Measurements from ENCODE around the gene WFDC11.
A peak's percentile ranks its signal among the peaks of the same experiment; 100 is the strongest.
"Not testable (repeated sequence)": the region's sequence is repeated elsewhere in the genome, so short reads cannot be mapped to it uniquely, and the experiment has no call there.

WFDC11 gene

DNA sequence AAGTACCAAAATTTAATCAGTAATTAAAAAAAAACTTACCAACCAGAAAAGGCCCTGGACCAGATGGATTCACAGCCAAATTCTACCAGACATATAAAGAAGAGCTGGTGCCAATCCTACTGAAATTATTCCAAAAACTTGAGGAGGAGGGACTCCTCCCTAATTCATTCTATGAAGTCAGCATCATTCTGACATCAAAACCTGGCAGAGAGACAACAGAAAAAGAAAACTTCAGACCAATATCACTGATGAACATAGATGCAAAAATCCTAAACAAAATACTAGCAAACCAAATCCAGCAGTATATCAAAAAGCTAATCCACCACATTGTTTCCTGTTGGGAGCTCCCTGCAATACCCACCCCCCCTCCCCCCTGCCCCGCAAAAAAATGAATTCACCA, at the start of gene WFDC11:
WFDC11 (minus strand) TSS at position 101 of the 400 bp plus-strand sequence. CDS start 19,639 bp downstream, outside the sequence.
- FAIRE-seq = no peak

DNA sequence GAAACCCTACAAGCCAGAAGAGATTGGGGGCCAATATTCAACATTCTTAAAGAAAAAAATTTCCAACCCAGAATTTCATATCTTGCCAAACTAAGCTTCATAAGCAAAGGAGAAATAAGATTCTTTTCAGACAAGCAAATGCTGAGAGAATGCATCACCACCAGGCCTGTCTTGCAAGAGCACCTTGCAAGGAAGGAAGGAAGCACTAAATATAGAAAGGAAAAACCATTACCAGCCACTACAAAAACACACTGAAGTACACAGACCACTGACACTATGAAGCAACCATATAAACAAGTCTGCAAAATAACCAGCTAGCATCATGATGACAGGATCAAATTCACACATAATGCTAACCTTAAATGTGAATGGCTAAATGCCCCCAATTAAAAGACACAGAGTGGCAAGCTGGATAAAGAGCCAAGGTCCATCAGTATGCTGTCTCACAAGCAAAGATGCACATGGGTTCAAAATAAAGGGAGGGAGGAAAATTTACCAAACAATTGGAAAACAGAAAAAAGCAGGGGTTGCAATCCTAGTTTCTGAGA, 46.2 kb upstream of the WFDC11 start:
- FAIRE-seq = not testable (repeated sequence)

DNA sequence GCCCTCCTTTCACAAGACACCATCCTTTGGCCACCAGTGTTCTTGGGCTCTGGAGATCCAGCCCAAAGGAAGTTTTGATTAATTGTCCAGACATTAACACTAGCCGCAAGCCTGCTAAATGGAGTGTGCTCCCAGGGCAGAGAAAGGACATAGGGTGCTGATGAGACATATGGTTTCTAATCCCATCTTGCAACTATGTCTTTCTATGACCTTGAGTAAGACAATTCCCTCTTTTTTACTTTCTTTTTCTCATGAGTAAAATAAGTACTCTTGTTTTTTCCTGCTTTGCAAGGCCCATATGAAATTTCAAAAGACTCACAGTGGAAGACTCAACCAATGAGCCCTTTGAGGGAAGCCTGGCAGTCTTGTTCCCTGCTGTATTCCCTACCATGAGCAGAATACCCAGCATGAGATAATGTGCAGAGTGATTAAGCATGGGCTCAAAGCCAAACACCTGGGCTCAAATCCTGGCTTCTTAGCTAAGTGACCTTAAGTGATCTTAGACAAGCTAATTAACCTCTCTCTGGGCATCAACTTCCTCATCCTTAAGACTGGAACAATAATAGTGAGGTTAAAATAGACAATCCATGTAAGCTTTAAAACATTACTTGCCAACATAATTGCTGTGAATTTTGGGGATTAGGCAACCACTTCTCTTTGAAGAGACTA, 35.1 kb upstream of the WFDC11 start, which contains the start of gene WFDC10B:
WFDC10B (minus strand) TSS at position 51 of the 669 bp plus-strand sequence. CDS start 19,027 bp downstream, outside the sequence.
- no peak for FAIRE-seq

DNA sequence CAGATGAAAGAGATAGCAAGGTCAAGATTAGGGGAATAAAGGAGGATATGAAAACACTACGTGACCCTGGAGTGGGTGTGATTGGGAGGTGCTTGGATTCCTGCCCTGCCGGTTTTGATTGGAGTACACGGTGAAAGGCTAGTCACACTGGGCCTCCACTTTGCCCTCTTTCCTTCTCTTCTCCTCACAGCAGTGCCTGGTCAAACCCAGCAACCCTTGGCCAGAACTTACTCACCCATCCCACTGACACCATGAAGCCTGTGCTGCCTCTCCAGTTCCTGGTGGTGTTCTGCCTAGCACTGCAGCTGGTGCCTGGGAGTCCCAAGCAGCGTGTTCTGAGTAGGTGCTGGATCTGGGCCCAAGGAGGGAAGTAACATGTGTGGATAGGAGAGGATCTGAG, 31.8 kb upstream of the WFDC11 start, which contains the start of gene WFDC13:
WFDC13 (plus strand) TSS at position 166 of the 400 bp plus-strand sequence; CDS start at position 252, 86 bp downstream.
- no peak for FAIRE-seq

DNA sequence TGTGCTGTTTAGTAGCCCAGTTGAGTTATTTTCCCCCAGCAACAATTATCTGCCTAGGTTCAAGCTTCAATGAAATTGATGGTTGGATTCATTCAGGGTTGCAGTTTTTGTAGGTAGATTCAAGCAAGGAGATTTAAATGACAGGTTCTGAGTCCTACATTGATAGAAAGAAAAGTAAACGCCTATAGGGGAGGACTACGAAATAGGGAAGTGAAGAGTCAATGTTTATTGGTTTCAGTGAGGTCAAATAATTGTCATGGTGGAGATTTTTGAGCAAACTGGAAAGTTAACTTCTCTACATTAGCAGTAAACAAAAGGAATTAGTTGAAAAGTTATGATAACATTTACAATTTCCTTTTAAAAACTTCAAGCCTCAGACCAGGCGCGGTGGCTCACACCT, 31.1 kb upstream of the WFDC11 start:
- FAIRE-seq = no peak

DNA sequence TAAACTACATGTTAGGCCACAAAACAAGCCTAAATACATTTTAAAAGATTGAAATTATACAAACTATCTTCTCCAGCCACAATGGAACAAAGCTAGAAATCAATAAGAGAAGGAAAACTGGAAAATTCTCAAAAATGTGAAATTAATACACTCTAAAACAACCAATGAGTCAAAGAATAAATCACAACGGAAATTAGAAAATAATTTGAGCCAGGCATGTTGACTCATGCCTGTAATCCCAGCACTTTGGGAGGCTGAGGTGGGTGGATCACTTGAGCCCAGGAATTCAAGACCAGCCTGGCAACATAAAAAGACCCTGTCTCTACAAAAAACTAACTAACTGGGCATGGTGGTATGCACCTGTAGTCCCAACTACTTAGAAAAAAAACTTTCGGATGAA, 25.5 kb upstream of the WFDC11 start:
- no peak for FAIRE-seq

DNA sequence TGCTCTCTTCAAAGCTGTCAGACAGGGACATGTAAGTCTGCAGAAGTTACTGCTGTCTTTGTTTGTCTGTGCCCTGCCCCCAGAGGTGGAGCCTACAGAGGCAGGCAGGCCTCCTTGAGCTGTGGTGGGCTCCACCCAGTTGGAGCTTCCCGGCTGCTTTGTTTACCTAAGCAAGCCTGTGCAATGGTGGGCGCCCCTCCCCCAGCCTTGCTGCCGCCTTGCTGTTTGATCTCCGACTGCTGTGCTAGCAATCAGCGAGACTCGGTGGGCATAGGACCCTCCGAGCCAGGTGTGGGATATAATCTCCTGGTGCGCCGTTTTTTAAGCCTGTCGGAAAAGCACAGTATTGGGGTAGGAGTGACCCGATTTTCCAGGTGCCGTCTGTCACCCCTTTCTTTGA, 23.3 kb upstream of the WFDC11 start:
- not testable (repeated sequence) for FAIRE-seq

DNA sequence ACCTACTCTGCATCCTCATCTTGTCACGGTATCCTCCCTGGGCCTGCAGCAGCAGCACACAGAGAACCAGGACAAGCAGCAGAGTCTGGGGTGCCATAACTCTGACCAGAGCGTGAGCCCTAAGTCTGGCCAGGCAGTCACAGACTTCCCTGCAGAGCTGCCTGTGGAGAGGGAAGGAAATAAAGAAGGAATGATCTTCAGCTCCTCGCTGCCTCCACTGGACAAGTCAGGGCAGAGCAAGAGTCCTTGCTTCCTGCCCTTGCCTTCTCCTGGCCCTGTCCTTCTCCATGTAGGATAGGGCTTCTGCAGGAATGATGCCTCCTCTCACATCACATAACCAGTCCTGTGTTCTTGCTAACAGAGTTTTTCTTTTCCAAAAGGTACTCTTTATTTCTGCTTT, 15.9 kb upstream of the WFDC11 start:
- no peak for FAIRE-seq

DNA sequence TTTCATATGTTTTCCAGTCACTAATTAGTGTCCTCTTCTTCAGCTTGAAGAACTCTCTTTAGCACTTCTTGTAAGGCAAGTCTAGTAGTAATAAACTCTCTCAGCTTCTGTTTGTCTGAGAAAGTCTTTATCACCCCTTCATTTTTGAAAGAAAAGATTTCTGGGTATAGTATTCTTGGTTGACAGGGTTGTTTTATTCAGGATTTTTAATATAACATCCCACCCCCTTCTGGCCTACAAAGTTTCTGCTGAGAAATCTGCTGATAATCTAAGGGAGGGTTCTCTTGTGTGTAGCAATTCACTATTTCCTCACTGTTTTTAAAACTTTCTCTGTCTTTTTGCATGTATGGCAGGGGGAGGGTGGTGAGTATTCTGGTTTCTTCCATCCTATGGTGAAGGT, 9.6 kb upstream of the WFDC11 start:
- FAIRE-seq = no peak

DNA sequence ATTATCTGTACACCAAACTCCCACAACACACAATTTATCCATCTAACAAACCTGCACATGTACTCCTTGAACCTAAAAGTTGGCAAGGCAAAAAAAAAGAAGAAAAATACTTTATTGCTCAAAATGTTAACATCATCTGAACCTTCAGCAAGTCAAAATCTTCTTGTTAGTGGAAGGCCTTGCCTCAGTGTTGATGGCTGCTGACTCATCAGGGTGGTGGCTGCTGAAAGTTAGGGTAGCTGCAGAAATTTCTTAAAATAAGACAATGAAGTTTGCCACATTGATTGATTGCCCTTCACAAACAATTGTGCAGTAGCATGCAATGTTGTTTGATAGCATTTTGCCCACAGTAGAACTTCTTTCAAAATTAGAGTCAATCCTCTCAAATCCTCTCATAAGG, 2.7 kb upstream of the WFDC11 start:
- FAIRE-seq = no peak

DNA sequence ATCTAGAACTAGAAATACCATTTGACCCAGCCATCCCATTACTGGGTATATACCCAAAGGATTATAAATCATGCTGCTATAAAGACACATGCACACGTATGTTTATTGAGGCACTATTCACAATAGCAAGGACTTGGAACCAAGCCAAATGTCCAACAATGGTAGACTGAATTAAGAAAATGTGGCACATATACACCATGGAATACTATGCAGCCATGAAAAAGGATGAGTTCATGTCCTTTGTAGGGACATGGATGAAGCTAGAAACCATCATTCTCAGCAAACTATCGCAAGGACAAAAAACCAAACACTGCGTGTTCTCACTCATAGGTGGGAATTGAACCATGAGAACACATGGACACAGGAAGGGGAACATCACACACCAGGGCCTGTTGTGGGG, 13.0 kb downstream of the WFDC11 start:
- FAIRE-seq = not testable (repeated sequence)

DNA sequence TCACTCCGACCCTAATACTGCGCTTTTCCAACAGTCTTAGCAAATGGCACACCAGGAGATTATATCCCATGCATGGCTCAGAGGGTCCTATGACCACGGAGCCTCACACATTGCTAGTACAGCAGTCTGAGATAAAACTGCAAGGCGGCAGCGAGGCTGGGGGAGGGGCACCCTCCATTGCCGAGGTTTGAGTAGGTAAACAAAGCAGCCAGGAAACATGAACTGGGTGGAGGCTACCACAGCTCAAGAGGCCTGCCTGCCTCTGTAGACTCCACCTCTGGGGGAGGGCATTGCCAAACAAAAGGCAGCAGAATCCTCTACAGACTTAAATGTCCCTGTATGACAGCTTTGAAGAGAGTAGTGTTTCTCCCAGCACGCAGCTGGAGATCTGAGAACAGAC, 18.3 kb downstream of the WFDC11 start:
- not testable (repeated sequence) for FAIRE-seq

DNA sequence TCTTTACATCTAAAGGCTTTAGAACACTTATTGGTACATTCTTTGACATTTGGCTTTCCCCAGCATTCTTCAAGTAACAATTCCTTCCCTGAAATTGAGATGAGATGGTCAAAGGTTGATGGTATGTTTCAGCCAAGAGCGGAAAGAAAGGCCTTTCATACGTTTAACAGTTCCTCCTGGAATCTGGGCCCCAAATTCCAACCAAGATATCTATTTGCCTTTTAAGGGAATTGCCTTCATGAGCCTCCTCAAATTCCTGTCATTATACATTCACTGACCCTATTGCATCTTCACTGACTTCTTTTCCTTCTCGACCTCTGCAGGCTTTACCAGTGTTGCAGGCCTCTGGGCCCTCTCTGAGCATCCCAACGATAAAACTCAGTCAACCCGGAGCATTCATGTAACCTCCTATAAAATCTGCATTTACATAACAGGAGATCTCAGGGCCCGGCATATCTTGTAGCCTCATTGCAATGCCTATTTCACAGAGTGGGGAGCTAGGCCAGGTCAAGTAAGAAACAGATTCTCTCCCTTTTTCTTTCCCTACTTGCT, 20.7 kb downstream of the WFDC11 start:
- FAIRE-seq = no peak

DNA sequence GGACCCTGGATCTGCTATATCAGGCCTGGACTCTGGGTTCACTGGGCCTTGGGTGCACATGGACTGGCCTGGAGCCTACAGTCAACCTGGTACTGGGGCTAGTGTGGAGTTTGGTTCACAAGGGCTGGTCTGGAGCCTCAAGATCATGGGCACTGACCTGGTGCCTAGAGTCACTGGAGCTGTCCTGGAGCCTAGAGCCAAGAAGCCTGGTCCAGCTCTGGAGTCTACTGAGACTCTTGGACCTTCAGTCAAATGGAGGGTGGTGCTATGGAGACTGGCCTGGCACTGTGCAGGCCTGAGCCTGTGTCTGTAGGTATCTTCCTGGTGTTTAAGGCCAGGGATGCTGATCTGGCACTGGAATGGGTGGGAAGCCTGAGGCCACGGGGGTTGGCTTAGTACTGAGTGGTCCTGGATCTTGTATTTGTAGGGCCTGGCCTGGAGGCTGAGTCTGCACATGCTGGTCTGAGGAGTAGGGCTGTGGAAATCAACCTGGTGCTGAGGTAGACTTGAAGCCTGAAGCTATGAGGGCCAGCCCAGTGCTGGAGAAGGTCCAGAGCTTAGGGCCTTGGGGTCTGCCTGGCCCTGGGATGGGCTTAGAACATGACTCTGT, 22.5 kb downstream of the WFDC11 start:
- FAIRE-seq = no peak

DNA sequence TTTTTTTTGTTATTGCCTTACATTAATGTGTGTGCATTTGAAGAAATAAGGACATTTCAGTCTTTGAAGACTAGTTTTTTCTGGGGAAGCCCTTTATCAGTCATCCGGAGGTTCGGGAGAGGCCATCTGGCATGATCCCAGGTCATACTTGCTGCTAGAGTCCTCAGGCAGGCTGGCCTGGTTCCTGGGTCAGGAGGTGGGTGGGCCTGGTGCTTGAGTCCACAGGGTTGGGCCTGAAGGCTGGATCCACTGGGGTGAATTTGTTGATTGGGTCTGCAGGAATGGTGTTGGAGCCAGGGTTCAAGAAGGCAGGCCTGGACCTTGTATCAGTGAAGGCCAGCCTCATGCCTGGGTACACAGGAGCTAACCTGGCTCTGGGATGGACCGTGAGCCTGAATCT, 23.2 kb downstream of the WFDC11 start:
- no peak for FAIRE-seq

DNA sequence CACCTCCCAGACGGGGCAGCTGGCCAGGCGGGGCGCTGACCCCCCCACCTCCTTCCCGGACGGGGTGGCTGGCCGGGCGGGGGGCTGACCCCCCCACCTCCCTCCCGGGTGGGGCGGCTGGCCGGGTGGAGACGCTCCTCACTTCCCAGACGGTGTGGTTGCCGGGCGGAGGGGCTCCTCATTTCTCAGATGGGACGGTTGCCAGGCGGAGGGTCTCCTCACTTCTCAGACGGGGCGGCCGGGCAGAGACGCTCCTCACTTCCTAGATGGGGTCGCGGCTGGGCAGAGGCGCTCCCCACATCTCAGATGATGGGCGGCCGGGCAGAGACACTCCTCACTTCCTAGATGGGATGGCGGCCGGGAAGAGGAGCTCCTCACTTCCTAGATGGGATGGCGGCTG, 24.2 kb downstream of the WFDC11 start:
- not testable (repeated sequence) for FAIRE-seq

DNA sequence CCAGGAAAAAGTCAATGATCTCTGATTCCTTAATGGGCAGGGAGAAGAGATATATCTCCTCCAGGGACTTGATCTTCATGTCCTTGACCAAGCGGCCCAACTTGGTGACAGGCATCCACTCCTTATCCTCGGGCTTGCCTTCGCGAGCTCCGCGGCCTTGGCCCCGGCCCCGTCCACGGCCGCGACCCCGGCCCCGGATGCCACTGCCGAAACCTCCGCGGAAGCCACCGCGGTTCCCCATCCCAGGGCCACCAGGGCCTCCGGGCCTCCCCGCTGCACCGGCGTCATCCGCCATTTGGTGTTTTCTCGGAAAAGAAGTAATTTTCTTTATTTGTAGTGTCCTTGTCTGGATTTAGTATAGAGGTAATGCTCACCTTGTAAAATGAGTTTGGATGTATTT, 29.0 kb downstream of the WFDC11 start:
- FAIRE-seq = not testable (repeated sequence)

DNA sequence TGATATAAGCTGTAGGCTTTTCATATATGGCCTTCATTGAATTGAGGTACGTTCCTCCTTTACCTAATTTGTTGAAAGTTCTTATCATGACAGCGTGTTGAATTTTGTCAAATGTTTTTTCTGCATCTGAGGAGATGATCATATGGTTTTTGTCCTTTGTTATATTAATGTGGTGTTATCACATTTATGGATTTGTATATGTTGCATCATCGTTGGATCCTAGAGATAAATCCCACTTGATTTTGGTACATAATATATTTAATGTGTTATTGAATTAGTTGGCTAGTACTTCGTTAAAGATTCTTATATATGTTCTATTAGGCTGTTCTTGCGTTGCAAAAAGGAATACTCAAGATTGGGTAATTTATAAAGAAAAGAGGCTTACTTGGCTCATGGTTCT, 30.4 kb downstream of the WFDC11 start:
- FAIRE-seq = no peak

DNA sequence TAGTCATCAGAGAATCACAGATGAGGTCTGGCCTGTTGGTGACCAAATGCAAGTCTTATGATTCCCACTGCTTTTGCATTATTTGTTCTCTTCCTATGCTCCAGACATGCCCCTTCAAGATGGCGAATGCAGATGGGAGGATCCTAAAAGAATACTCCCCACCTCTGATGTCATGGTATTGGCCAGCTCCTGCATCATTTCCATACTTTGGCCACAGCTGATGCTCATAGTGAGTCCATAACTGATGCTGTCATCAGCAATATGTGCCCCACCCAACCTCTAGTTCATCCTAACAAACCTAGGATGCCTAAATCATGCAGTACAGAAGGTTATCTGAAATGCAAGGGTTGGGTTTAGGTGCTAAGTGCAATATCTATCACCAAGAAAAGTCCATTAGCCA, 33.5 kb downstream of the WFDC11 start:
- no peak for FAIRE-seq

DNA sequence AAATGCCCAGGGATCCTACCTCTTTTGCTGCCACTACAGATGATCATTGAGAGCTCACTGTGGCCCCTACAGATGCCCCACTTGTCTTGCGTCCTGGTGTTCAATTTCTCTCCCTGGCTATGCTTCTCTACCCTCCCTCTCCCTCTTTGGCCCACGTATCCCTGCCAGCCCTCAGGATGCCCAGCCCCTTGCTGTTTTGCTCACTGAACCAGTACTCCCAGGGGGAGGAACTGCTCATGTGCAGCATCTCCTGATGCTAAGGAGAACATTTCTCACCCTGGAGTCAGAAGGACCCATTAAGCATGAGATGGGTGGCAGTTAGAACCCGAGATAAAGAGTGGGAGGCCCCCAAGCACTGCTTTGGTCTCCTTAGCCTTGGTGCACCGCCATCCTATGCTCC, 38.9 kb downstream of the WFDC11 start, which contains the start of gene WFDC9:
WFDC9 (minus strand) TSS at position 101 of the 400 bp plus-strand sequence. CDS start 21,103 bp downstream, outside the sequence.
- FAIRE-seq = no peak

DNA sequence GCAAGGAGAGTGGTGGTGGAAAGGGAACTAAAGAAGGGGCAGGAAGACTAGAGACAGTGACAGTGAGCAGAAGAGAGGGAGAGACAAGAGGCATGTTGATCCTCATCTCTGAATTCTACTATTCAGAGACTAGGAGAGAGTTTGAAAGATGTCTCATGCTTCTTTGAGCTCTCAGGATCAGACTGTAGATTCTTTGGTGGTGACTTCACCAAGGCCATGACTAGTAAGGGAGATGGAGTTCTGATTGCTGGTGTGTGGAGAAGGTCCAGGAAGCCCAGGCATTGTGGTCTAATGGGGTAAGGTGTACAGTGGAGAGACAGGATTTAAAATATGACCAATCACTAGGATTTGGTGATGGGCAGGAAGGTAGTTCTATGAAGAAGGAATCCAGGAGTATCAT, 39.7 kb downstream of the WFDC11 start:
- FAIRE-seq = no peak

DNA sequence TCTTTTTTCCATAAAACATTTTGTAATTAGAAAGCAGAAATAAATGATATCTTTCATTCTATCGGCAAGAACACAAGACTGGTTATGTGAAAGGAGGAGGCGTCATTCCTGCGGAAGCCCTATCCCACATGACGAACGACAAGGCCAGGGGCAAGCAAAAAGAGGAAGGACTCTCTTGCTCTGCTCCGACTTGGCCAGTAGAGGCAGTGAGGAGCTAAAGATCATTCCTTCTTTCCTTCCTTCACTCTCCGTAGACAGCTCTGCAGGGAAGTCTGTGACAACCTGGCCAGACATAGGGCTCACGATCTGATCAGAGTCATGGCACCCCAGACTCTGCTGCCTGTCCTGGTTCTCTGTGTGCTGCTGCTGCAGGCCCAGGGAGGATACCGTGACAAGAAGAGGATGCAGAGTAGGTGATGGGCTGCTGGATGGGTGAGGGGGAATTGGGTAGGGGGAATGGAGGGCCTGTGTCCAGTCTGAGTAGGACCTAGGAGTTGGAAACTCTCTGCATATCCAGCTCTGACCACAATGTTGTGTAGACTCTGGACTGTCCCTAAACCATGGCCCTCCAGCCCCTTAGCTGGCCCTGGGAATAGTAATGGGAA, 40.4 kb downstream of the WFDC11 start, which contains the start of gene WFDC10A:
WFDC10A (plus strand) TSS at position 244 of the 605 bp plus-strand sequence; CDS start at position 319, 75 bp downstream.
- FAIRE-seq = peak; percentile 70

DNA sequence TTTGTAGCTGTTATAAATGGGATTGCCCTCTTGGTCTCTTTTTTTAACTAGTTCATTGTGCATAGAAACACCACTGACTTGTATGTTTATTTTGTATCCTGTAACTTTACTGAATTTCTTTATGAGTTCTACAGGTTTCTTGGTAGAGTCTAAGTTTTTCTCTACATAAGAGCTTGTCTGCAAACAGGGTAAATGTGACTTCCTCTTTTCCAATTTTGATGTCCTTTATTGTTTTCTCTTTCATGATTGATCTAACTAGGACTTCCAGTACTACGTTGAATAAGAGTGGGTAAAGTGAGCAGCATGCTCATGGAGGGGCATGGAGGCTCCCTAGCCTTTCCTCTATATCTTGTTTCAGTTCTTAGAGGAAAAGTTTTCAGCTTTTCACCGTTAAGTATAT, 43.5 kb downstream of the WFDC11 start:
- no peak for FAIRE-seq

Measured in TTC549 (cell line).